ENCODE data around the gene CDC42.

DNA sequence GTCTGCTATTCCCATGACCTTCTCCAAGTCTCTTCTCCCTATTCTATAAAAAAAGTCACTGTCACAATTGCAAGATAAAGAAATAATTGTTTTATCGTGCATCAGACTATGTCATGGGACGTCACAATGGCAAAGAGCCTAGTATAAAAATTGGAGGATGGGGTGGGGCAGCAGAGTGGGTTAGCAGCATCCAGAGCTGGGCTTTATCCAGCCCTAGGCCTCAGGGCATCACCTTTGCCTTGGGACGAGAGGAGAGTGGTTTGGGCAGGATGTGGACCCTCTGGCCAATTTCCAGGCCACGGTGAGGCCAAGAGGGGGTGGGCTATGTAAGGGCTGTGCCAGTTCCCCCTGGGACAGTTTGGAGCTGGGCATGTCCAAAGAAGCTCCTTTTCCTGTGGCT is 64.7 kb downstream of the CDC42 start:
- TF ChIP-seq POLR2AphosphoS5 (IDR thresholded peaks at IDR 0.05; ENCODE audit: low read depth, low read length) (no peak), ZFX (IDR thresholded peaks at IDR 0.05) (no peak), CTCF (IDR thresholded peaks at IDR 0.05 in 2 of 3, conservative IDR thresholded peaks at IDR 0.05 in 1 of 3; ENCODE audit: borderline replicate concordance in 1 of 3, insufficient read depth in 1 of 3, low read depth in 2 of 3, low read length in 2 of 3) (no peak), POLR2A (IDR thresholded peaks at IDR 0.05; ENCODE audit: borderline replicate concordance, extremely low read depth, insufficient read depth, insufficient read length) (no peak)
